Caco-2 (cell line): ENCODE measurements around the gene OSBPL10. TPM values are rescaled to one million over a fixed set of nuclear protein-coding genes. Genes with fewer than 3 reads are reported as not detected.

Experiments
- BruUV-seq: library from RNA; stranded (reverse); fragments of 400-500 nt; replicated peaks from 2 replicates; lab custom pipeline; 2021; lab: Mats Ljungman, UMichigan
- CTCF ChIA-PET: fragments of 300-600 bp; sonication (Branson Sonifier 250); formaldehyde crosslinking; loops from one replicate; lab custom pipeline; 2022; ENCODE audit warnings: antibody characterized with exemption; lab: Charles Lee
- POLR2A ChIA-PET: fragments of 300-600 bp; sonication (Branson Sonifier 250); formaldehyde crosslinking; loops from one replicate; lab custom pipeline; 2022; ENCODE audit warnings: antibody characterized with exemption; lab: Charles Lee
- DNase-seq, 2 experiments: peaks; one replicate each; pipeline versions ENCODE4 v3.0.0 to v3.0.0-alpha.2; 2020 to 2022
- H3K27me3 ChIP-seq: replicated peaks from 2 replicates; pipeline ENCODE4 v1.6.0; 2011; ENCODE audit warnings: low read length; ENCODE audit not compliant: control insufficient read depth, insufficient read depth
- H3K36me3 ChIP-seq: 2 replicates; pipeline ENCODE4 v1.5.1; 2011; ENCODE audit warnings: low read length; ENCODE audit not compliant: control insufficient read depth, insufficient read depth
- H3K4me1 ChIP-seq: fragments of 250-450 bp; sonication (Bioruptor Pico); 2 replicates; pipeline ENCODE4 v1.5.1; 2020; ENCODE audit warnings: mild to moderate bottlenecking
- H3K4me3 ChIP-seq: 2 replicates; pipeline ENCODE4 v1.5.1; 2011; ENCODE audit warnings: low read depth, mild to moderate bottlenecking, control low read depth, low read length
- H3K9me3 ChIP-seq: fragments of 250-450 bp; sonication (Bioruptor Pico); 2 replicates; pipeline ENCODE4 v1.5.1; 2020; ENCODE audit warnings: mild to moderate bottlenecking, moderate library complexity
- H3K27ac Mint-ChIP-seq: one replicate; pipeline ENCODE4 v1.8.0; 2022; ENCODE audit warnings: mixed read lengths; ENCODE audit not compliant: unreplicated experiment
- H3K27me3 Mint-ChIP-seq: one replicate; pipeline ENCODE4 v1.8.0; 2022; ENCODE audit warnings: mixed read lengths; ENCODE audit not compliant: insufficient read depth, unreplicated experiment
- H3K36me3 Mint-ChIP-seq: one replicate; pipeline ENCODE4 v1.8.0; 2022; ENCODE audit warnings: mild to moderate bottlenecking, mixed read lengths; ENCODE audit not compliant: insufficient read depth, unreplicated experiment
- H3K4me1 Mint-ChIP-seq: one replicate; pipeline ENCODE4 v1.8.0; 2022; ENCODE audit warnings: low read depth, mixed read lengths; ENCODE audit not compliant: unreplicated experiment
- H3K4me3 Mint-ChIP-seq: one replicate; pipeline ENCODE4 v1.8.0; 2022; ENCODE audit warnings: mild to moderate bottlenecking, moderate library complexity, mixed read lengths; ENCODE audit not compliant: unreplicated experiment
- H3K9me3 Mint-ChIP-seq: one replicate; pipeline ENCODE4 v1.8.0; 2022; ENCODE audit warnings: mixed read lengths; ENCODE audit not compliant: unreplicated experiment
- intact Hi-C: fragments of 100-400 bp; cut with micrococcal nuclease; formaldehyde crosslinking; loops from one replicate; pipeline ENCODE4 v1.10.0; 2022; ENCODE audit not compliant: unreplicated experiment
- total RNA-seq: library from RNA; stranded (reverse); gene quantifications from 2 replicates; pipeline ENCODE4 v1.2.3, GENCODE V29; 2022
- TF ChIP-seq, protein P1 (sequence below), 2 experiments: fragments of 200-600 bp in 1 of 2; IDR thresholded peaks; 1 replicate in 1 of 2; 2 replicates in 1 of 2; pipeline versions ENCODE4 v1.5.1 to v1.8.0; 2011 to 2022; ENCODE audit warnings: antibody characterized with exemption in 1 of 2, control low read depth in 1 of 2, inconsistent platforms in 1 of 2, low read depth in 1 of 2, low read length in 1 of 2, mild to moderate bottlenecking in 1 of 2, moderate library complexity in 1 of 2; ENCODE audit not compliant: insufficient read depth in 1 of 2, severe bottlenecking in 1 of 2, unreplicated experiment in 1 of 2

Gene OSBPL10
- total RNA-seq, 1 experiment from 2014 or later: 71.2 TPM

DNA sequence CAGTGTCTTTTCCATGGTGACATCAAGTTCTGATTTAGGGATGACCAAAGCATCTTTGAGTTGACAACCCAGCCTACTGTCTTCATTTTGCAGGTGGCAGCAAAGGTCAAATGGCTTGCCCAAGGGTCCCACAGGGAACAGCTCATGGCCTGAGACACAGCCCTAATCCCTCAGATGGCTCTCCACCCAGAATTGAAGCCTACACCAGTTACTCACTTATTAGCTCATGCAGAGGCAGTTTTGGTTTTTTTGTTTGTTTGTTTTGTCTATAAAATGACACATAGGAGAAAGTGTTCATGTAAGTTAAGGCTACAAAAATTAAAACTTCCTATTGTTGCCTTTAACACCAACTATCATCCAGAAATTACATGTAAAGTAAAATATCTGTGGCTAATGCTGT is 167.9 kb downstream of the OSBPL10 start:
- Mint-ChIP-seq H3K9me3 (no peaks in the 10 kb centered on the region), H3K27me3 (no peaks in the 10 kb centered on the region), H3K4me3 (no peak overlapping the region), H3K36me3 (peaks cover 11% of the 10 kb centered on the region), H3K4me1 (no peaks in the 10 kb centered on the region), H3K27ac (no peak overlapping the region)
- no peaks in the 10 kb centered on the region for H3K27me3 ChIP-seq
- ChIA-PET CTCF (no interaction called here), POLR2A (no interaction called here)
- no peaks in the 10 kb centered on the region for H3K9me3 ChIP-seq
- DNase-seq: no peak
- H3K36me3 ChIP-seq: peaks cover 2% of the 10 kb centered on the region; the same call in 1 of the 2 replicates
- TF ChIP-seq, protein P1, sequence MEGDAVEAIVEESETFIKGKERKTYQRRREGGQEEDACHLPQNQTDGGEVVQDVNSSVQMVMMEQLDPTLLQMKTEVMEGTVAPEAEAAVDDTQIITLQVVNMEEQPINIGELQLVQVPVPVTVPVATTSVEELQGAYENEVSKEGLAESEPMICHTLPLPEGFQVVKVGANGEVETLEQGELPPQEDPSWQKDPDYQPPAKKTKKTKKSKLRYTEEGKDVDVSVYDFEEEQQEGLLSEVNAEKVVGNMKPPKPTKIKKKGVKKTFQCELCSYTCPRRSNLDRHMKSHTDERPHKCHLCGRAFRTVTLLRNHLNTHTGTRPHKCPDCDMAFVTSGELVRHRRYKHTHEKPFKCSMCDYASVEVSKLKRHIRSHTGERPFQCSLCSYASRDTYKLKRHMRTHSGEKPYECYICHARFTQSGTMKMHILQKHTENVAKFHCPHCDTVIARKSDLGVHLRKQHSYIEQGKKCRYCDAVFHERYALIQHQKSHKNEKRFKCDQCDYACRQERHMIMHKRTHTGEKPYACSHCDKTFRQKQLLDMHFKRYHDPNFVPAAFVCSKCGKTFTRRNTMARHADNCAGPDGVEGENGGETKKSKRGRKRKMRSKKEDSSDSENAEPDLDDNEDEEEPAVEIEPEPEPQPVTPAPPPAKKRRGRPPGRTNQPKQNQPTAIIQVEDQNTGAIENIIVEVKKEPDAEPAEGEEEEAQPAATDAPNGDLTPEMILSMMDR (IDR thresholded peaks at IDR 0.05; ENCODE audit: insufficient read depth in 1 of 2, low read depth in 1 of 2, low read length in 1 of 2, severe bottlenecking in 1 of 2, unreplicated experiment in 1 of 2): no peak
- no TSS peak for BruUV-seq
- intact Hi-C loops: no loop called here
- H3K4me3 ChIP-seq: no peak overlapping the region
- H3K4me1 ChIP-seq: no peaks in the 10 kb centered on the region

DNA sequence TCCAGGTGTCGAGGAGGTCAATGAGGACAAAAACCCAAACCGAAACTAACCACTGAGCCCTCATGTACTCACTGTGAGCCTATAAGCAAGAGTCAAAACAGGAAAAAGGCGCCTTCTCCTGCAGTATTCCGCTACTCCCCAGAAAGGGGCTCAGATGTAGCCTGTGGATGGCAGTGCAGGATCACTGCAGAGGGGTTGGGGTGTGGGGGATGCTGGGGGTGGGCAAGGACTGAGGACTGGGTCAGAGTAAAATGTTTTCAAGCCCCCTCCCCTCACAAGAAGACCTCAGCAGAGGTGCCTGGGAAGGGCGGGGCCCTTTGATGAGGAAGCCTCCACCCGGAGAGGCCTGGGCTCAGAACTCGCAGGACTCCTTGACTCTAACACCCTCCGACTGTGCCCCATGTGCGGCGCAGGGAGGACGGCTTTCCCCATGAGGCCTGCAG is 170.1 kb downstream of the OSBPL10 start:
- Mint-ChIP-seq H3K4me1 (no peaks in the 10 kb centered on the region), H3K27me3 (no peaks in the 10 kb centered on the region), H3K36me3 (peaks cover 23% of the 10 kb centered on the region), H3K9me3 (no peaks in the 10 kb centered on the region), H3K4me3 (no peak overlapping the region), H3K27ac (no peak overlapping the region)
- H3K27me3 ChIP-seq: no peaks in the 10 kb centered on the region
- DNase-seq: no peak
- H3K4me1 ChIP-seq: no peaks in the 10 kb centered on the region
- no peaks in the 10 kb centered on the region for H3K9me3 ChIP-seq
- intact Hi-C loops: no loop called here
- H3K4me3 ChIP-seq: no peak overlapping the region
- TF ChIP-seq, protein P1 (IDR thresholded peaks at IDR 0.05; ENCODE audit: insufficient read depth in 1 of 2, low read depth in 1 of 2, low read length in 1 of 2, severe bottlenecking in 1 of 2, unreplicated experiment in 1 of 2): no peak
- BruUV-seq: no TSS peak
- ChIA-PET CTCF (no interaction called here), POLR2A (interaction anchor here (0.5 kb wide), 1 partner anchor 101 kb away, joined by 3 read pairs; no protein-coding TSS in a partner anchor)
- no peaks in the 10 kb centered on the region for H3K36me3 ChIP-seq

DNA sequence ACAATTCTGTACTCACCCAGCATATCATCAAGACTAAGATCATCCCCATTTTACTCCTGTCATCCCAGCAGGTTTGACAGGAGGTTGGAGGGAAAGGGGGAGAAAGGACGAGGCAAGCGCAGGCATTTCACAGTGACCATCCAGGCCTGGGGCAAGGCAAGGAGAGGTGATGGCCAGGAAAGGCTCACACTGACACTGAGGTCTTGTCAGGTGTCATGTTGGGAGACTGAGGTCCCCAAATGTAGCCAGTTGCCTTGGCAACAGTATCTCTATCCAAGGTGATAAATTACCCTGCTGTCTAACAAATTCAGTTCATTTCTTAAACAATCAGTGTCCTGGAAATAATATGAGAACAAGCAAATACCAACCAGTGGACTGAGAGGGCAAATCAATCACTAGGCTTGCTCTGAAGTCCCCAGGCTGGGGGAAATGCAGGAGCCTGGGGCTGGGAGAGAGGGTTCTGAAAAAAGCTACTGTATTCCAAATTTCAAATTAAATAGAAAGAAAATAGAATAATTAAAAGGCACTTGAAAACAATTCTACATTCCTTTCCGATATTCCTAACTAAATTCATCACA is 172.8 kb downstream of the OSBPL10 start:
- H3K36me3 Mint-ChIP-seq: peaks cover 15% of the 10 kb centered on the region
- intact Hi-C loops: no loop called here
- POLR2A ChIA-PET: no interaction called here
- no TSS peak for BruUV-seq
- Histone ChIP-seq H3K27me3 (no peaks in the 10 kb centered on the region), H3K9me3 (no peaks in the 10 kb centered on the region), H3K36me3 (no peaks in the 10 kb centered on the region), H3K4me1 (no peaks in the 10 kb centered on the region), H3K4me3 (no peak overlapping the region)
- TF ChIP-seq, protein P1 (IDR thresholded peaks at IDR 0.05; ENCODE audit: insufficient read depth in 1 of 2, low read depth in 1 of 2, low read length in 1 of 2, severe bottlenecking in 1 of 2, unreplicated experiment in 1 of 2): no peak
- no peaks in the 10 kb centered on the region for H3K27me3 Mint-ChIP-seq
- no peaks in the 10 kb centered on the region for H3K4me1 Mint-ChIP-seq
- no peak overlapping the region for H3K27ac Mint-ChIP-seq
- DNase-seq: no peak
- CTCF ChIA-PET: no interaction called here
- no peak overlapping the region for H3K4me3 Mint-ChIP-seq
- no peaks in the 10 kb centered on the region for H3K9me3 Mint-ChIP-seq
